PC-3 (cell line): Measurements from ENCODE around the gene RAB20. TPM values are rescaled to one million over a fixed set of nuclear protein-coding genes. Genes with fewer than 3 reads are reported as not detected.

Source experiments
- ATAC-seq: fragments of 200-7000 bp; cut with Tn5 transposase; 2 replicates; pipeline ENCODE4 v1.9.1; 2020; ENCODE audit warnings: mild to moderate bottlenecking, moderate library complexity
- BruUV-seq: library from RNA; stranded (reverse); fragments of 400-500 nt; replicated peaks from 2 replicates; lab custom pipeline; 2021; lab: Mats Ljungman, UMichigan
- CTCF ChIA-PET: fragments of 300-600 bp; sonication (Branson Sonifier 250); formaldehyde crosslinking; loops from one replicate; lab custom pipeline; 2022; ENCODE audit warnings: antibody characterized with exemption; lab: Charles Lee
- POLR2A ChIA-PET: fragments of 300-600 bp; sonication (Branson Sonifier 250); formaldehyde crosslinking; loops from one replicate; lab custom pipeline; 2022; ENCODE audit warnings: antibody characterized with exemption; ENCODE audit not compliant: unreplicated experiment; lab: Charles Lee
- DNase-seq: peaks from one replicate; pipeline ENCODE4 v3.0.0-alpha.2; 2015
- H2AFZ ChIP-seq: fragments of 300-600 bp; sonication (generic); 2 replicates; pipeline ENCODE4 v1.6.0; 2016; ENCODE audit warnings: antibody characterized with exemption, low read length
- H3F3A ChIP-seq: fragments of 300-600 bp; sonication (generic); one replicate; pipeline ENCODE4 v1.6.0; 2017; ENCODE audit warnings: antibody characterized with exemption, low read length, control low read depth, mild to moderate bottlenecking; ENCODE audit not compliant: unreplicated experiment
- H3K27ac ChIP-seq: fragments of 300-600 bp; sonication (generic); 2 replicates; pipeline ENCODE4 v1.5.1; 2016; ENCODE audit warnings: mild to moderate bottlenecking, low read length
- H3K27me3 ChIP-seq: fragments of 300-600 bp; sonication (generic); 2 replicates; pipeline ENCODE4 v1.6.1; 2016; ENCODE audit warnings: low read length, mixed read lengths
- H3K36me3 ChIP-seq: fragments of 300-600 bp; sonication (generic); 2 replicates; pipeline ENCODE4 v1.6.1; 2016; ENCODE audit warnings: low read depth, mixed run types, low read length, mixed read lengths
- H3K4me1 ChIP-seq: fragments of 300-600 bp; sonication (generic); 2 replicates; pipeline ENCODE4 v1.5.1; 2016; ENCODE audit warnings: low read length; ENCODE audit not compliant: insufficient read depth
- H3K4me2 ChIP-seq: fragments of 300-600 bp; sonication (generic); 2 replicates; pipeline ENCODE4 v1.6.0; 2016; ENCODE audit warnings: low read length
- H3K4me3 ChIP-seq: fragments of 300-600 bp; sonication (generic); 2 replicates; pipeline ENCODE4 v1.5.1; 2016; ENCODE audit warnings: mild to moderate bottlenecking, low read length, mixed read lengths
- H3K79me2 ChIP-seq: fragments of 300-600 bp; sonication (generic); 2 replicates; pipeline ENCODE4 v1.6.1; 2017; ENCODE audit warnings: low read length, mixed read lengths
- H3K9ac ChIP-seq: fragments of 300-600 bp; sonication (generic); 2 replicates; pipeline ENCODE4 v1.6.0; 2016; ENCODE audit warnings: mild to moderate bottlenecking, low read length
- H3K9me2 ChIP-seq: fragments of 300-600 bp; sonication (generic); replicated peaks from 2 replicates; pipeline ENCODE4 v1.6.1; 2016; ENCODE audit warnings: mixed run types, low read length, mixed read lengths
- H3K9me3 ChIP-seq: fragments of 300-600 bp; sonication (generic); 2 replicates; pipeline ENCODE4 v1.6.1; 2016; ENCODE audit warnings: low read length, mixed read lengths
- H4K20me1 ChIP-seq: fragments of 300-600 bp; sonication (generic); 2 replicates; pipeline ENCODE4 v1.6.1; 2016; ENCODE audit warnings: low read length, mixed read lengths
- EZH2 ChIP-seq: fragments of 300-600 bp; sonication (generic); IDR thresholded peaks from one replicate; pipeline ENCODE4 v1.6.1; 2017; ENCODE audit warnings: antibody characterized with exemption, mild to moderate bottlenecking, low read length; ENCODE audit not compliant: unreplicated experiment
- EZH2phosphoT487 ChIP-seq: fragments of 300-600 bp; sonication (generic); IDR thresholded peaks from 2 replicates; pipeline ENCODE4 v1.6.1; 2018; ENCODE audit warnings: mild to moderate bottlenecking, antibody characterized with exemption, low read length, borderline replicate concordance
- intact Hi-C: fragments of 100-400 bp; cut with micrococcal nuclease; formaldehyde crosslinking; loops from 2 replicates; pipeline ENCODE4 v1.9.0; 2023
- total RNA-seq: library from RNA; depleted of rRNA; stranded (reverse); fragments of >200 nt; gene quantifications from 2 replicates; pipeline ENCODE4 v1.2.3, GENCODE V29; 2014
- TF ChIP-seq, protein P1 (sequence below): fragments of 300-600 bp; sonication (generic); conservative IDR thresholded peaks from 2 replicates; pipeline ENCODE4 v1.5.1; 2017; ENCODE audit warnings: antibody characterized with exemption, low read depth, mild to moderate bottlenecking, low read length

Gene RAB20
- total RNA-seq, 1 experiment from 2014 or later = 22.9 TPM

DNA sequence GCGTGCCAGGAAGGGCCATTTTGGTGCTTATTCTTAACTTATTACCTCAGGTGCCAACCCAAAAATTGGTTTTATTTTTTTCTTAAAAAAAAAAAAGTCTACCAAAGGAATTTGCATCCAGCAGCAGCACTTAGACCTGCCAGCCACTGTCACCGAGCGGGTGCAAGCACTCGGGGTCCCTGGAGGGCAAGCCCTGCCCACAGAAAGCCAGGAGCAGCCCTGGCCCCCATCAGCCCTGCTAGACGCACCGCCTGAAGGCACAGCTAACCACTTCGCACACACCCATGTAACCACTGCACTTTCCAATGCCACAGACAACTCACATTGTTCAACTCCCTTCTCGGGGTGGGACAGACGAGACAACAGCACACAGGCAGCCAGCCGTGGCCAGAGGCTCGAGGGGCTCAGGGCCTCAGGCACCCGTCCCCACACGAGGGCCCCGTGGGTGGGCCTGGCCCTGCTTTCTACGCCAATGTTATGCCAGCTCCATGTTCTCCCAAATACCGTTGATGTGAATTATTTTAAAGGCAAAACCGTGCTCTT, 49.3 kb downstream of the RAB20 start:
- H3K4me3 ChIP-seq = no peak overlapping the region
- TF ChIP-seq EZH2 (no peak), EZH2phosphoT487 (no peak)
- TF ChIP-seq, protein P1, sequence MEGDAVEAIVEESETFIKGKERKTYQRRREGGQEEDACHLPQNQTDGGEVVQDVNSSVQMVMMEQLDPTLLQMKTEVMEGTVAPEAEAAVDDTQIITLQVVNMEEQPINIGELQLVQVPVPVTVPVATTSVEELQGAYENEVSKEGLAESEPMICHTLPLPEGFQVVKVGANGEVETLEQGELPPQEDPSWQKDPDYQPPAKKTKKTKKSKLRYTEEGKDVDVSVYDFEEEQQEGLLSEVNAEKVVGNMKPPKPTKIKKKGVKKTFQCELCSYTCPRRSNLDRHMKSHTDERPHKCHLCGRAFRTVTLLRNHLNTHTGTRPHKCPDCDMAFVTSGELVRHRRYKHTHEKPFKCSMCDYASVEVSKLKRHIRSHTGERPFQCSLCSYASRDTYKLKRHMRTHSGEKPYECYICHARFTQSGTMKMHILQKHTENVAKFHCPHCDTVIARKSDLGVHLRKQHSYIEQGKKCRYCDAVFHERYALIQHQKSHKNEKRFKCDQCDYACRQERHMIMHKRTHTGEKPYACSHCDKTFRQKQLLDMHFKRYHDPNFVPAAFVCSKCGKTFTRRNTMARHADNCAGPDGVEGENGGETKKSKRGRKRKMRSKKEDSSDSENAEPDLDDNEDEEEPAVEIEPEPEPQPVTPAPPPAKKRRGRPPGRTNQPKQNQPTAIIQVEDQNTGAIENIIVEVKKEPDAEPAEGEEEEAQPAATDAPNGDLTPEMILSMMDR = no peak
- no peak overlapping the region for H3K9ac ChIP-seq
- H3K9me3 ChIP-seq = no peaks in the 10 kb centered on the region
- H3K4me2 ChIP-seq = no peak overlapping the region
- H3K27me3 ChIP-seq = no peaks in the 10 kb centered on the region
- ChIA-PET POLR2A (no interaction called here), CTCF (no interaction called here)
- no peaks in the 10 kb centered on the region; the same call in 1 of the 2 replicates for H3K36me3 ChIP-seq
- intact Hi-C loops = no loop called here
- no peaks in the 10 kb centered on the region for H4K20me1 ChIP-seq
- H2AFZ ChIP-seq = no peak overlapping the region
- DNase-seq = no peak
- peaks cover 3% of the 10 kb centered on the region for H3K4me1 ChIP-seq
- H3K27ac ChIP-seq = no peak overlapping the region
- H3F3A ChIP-seq = no peaks in the 10 kb centered on the region
- no peak for ATAC-seq
- H3K79me2 ChIP-seq = no peaks in the 10 kb centered on the region
- BruUV-seq = TSS peak; percentile 63
- no peaks in the 10 kb centered on the region for H3K9me2 ChIP-seq

DNA sequence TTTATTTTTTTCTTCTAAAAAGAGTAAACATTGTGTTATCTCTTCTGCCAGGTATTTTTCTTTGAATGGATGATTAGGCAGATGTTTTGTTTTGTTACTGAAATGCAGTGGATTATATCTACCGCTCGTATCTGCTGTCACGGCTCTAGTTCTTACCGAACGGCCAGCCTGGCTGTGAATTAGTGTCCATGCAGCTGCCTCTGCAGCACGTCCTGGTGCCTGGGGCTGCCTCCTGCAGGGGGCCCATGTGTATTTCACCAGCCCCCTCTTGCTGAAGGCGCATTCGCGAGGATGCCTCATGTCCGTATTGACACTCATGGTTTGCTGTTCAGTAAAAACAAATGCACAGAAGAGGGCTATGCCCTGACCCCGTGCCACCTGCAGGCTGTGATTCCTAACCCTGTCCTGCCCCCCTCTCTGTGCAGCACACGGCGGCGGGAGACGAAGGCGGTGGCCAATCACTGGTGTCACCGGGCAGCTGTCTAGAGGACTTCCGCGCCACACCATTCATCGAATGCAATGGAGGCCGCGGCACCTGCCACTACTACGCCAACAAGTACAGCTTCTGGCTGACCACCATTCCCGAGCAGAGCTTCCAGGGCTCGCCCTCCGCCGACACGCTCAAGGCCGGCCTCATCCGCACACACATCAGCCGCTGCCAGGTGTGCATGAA, 49.9 kb downstream of the RAB20 start:
- no peak overlapping the region for H2AFZ ChIP-seq
- no peak overlapping the region for H3K9ac ChIP-seq
- no peaks in the 10 kb centered on the region for H3F3A ChIP-seq
- no peaks in the 10 kb centered on the region for H3K27me3 ChIP-seq
- peaks cover 9% of the 10 kb centered on the region for H3K4me1 ChIP-seq
- no TSS peak for BruUV-seq
- no peak overlapping the region for H3K27ac ChIP-seq
- ATAC-seq (no peak), DNase-seq (no peak)
- H3K9me2 ChIP-seq = no peaks in the 10 kb centered on the region
- H3K36me3 ChIP-seq = no peaks in the 10 kb centered on the region; the same call in 1 of the 2 replicates
- intact Hi-C loops = no loop called here
- no peaks in the 10 kb centered on the region for H4K20me1 ChIP-seq
- CTCF ChIA-PET = no interaction called here
- H3K4me2 ChIP-seq = no peak overlapping the region
- no peaks in the 10 kb centered on the region for H3K79me2 ChIP-seq
- no peak overlapping the region for H3K4me3 ChIP-seq
- POLR2A ChIA-PET = no interaction called here
- TF ChIP-seq EZH2 (no peak), EZH2phosphoT487 (no peak)
- TF ChIP-seq, protein P1 = no peak
- no peaks in the 10 kb centered on the region for H3K9me3 ChIP-seq
